GM21723 (cell line): ENCODE data around the gene MYT1.

Source experiments
- ATAC-seq: cut with Tn5 transposase; IDR thresholded peaks from one replicate; pipeline ENCODE4 v1.9.1; 2021; ENCODE audit warnings: mild to moderate bottlenecking, moderate library complexity; ENCODE audit not compliant: unreplicated experiment

The MYT1 gene

DNA sequence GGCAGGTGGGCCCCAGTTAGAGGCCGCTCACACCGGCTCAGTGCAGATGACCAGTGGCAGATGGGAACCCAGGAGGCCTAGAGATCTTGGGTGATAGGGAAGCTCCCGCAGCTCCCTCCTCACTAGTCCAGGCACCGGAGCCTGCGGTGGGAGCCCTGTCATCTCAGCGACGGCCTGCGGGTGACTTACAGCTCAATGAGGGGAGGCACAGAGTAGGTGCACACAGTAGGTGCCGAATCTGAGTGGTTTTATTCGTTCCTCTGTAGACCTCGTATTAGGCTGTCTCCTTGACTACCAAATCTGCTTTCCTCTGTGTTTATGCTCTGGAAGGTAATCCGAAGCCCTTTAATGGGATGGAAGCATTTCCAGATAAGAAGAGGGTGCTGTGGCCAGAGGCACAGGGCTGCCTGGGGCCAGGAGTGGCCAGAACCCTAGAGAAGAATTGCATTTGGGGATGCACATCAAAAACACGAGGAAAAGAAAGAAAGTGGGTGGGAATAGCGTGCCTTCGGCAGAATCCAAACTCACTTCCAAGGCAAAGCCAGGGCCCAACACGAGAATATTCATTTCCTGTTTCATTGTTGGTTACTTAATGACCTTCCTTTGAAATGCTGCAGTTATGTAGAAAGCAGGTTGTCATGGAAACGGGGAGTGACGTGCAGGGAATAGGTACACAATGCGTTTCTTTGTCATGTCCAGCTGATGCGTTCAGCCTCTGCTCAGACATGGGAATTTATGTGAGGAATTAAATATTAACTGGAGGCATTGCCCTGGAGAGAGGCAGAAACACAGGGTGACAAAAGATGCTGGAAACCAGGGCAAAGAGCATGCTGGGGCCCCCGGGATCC is 24.7 kb downstream of the MYT1 start:
- ATAC-seq = no peak

- ATAC-seq = no peak
Measured at GRCh38 chr20:64189530-64189966, 25.3 kb downstream of the MYT1 start.

DNA sequence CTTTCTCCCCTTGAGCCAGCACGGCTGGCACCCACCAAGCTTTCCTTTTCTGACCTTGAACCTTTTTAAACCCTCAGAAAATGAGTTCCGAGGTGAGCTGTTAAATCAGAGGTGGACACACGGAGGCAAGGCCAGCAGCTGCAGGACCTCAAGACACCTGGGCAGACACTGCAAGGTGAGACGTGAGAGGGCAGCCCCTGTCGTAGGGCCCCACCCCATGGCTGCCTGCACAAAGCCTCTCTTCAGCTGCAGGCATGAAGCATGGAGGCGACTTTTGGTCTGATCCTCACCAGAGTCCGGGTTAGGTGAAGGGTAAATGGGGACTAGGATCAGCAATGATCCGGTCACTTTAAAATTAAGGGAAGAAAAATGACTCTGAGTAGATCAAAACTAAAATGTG is 25.7 kb downstream of the MYT1 start:
- no peak for ATAC-seq

- no peak for ATAC-seq
Measured at GRCh38 chr20:64191002-64191401, 26.8 kb downstream of the MYT1 start.

GRCh38 chr20:64192406-64192805 is 28.2 kb downstream of the MYT1 start:
- ATAC-seq = no peak

GRCh38 chr20:64193058-64193457 is 28.8 kb downstream of the MYT1 start:
- no peak for ATAC-seq

DNA sequence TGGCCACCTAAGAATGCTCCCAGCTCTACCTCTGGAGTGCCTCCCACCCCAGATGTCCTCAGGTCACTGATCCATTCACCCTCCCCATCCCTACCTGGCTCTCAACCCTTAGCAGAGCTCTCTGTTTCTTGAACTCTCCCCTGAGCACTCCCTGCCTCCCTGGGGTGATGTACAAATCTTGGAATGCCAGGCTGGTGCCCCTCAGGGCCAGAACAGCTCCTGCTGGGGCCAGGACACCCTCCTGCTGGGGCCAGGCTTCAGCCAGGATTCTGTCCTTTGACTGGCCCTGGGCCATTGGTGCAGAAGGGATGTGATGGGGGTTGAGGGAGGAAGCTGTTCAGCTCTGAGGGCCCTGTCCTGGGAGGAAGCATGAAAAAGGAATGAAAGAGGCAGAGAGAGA is 30.0 kb downstream of the MYT1 start:
- no peak for ATAC-seq

- ATAC-seq = no peak
Measured at GRCh38 chr20:64196309-64196708, 32.1 kb downstream of the MYT1 start.

GRCh38 chr20:64196847-64197306 is 32.6 kb downstream of the MYT1 start:
- ATAC-seq = no peak

GRCh38 chr20:64198347-64198746 is 34.1 kb downstream of the MYT1 start:
- no peak for ATAC-seq

DNA sequence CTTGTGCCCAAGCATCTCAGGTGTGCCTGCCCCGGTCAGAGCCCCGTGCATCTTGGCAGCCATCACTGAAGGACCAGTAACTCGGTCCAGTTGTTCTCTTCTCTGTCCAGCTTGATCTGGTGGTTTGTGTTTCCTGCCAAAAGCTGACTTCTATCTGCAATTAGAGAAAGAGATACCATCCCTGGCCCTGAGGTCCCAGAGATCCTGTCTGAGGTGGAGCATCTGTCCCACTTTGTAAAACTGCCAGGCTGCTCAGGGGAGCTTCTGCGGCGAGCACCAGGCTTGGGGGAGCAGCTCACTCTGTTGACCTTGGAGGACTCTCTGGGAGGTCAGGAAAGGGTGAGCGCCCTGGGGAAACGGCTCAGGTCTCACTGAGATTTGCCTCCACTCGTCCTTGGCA is 35.1 kb downstream of the MYT1 start:
- no peak for ATAC-seq

DNA sequence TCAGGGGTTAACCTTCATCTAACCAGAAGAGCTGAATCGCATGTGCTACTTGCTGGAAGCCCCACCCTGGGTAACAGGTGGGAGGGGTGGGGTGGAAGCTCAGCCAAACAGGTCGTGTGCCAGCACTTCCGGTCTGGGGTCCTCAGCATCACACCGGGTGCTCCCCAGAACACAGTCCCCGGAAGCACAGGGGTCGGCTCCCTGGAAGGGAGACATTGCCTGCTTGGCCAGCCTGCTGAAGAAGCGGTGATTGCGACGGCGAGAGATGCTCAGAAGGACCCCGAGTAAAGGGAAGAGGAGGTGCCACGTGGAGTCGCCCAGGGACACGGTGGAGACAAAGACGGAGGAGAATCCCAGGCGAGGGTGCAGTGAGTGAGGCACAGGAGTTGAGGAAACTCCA is 36.5 kb downstream of the MYT1 start:
- no peak for ATAC-seq

DNA sequence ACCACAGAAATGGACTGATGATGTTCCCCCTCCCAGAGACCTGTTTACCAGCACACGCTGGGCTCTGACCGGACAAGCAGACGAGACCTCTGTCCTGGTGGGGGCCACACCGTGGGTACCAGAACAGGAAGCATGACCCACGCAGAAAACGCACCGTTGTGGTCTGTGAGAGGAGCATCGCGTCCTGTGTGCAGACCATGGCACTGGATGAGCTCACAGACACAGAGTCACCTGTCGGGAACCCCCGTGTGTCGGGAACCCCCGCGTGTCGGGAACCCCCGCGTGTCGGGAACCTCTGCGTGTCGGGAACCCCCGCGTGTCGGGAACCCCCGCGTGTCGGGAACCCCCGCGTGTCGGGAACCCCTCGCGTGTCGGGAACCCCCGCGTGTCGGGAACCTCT is 37.4 kb downstream of the MYT1 start:
- no peak for ATAC-seq

DNA sequence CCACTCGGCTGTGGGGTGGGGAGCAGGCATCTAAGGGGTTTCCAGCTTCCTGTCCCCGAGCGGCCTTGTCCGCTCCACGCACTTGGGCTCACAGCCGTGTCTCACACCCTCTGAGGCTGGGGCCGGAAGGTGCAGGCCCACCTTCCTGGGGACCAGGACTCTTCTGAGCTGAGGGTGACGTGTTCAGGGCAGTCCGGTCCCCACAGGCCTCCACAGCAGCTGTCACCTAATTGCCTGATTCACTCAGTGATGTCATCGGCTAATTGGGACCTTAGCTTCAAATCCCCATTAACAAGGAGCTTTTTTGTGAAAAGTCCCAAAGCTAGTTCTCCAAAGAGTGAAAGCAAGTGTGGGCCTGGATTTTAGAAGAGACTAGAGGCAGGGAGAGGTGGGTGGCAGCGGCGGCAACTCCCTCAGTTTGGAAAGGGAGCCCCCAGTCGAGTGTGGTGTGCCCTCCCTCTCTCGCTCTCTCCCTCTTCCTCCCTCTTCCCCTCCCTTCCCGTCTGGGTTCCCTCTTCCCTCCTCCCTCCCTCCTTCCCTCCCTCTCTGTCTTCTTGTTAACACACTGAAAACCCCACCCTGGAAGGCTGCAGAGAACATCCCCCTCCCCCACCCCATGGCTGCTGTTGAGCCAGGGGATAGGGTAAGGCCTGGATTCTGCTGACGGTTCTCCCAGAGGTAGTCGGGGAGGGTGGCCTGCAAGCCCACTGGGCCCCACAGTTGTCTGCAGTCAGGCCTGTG is 39.0 kb downstream of the MYT1 start:
- no peak for ATAC-seq

GRCh38 chr20:64205611-64206026 is 41.4 kb downstream of the MYT1 start:
- no peak for ATAC-seq

DNA sequence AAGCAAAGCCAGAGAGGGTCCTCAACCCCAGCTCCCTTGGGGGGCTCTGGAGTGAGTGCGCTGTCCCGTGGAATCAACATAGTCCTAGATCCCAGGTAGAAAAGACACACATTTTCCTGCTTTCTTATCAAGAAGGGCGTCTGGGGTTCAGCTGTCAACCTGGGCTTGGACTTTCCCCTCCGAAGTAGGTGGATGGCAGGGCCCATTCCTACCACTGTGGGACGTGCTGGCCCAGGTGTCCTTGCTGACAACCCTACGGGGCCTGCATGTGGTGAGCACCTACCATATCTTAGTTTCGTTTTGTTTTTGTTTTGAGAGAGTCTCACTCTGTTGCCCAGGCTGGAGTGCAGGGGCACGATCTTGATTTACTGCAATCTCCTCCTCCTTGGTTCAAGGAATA is 42.4 kb downstream of the MYT1 start:
- no peak for ATAC-seq

DNA sequence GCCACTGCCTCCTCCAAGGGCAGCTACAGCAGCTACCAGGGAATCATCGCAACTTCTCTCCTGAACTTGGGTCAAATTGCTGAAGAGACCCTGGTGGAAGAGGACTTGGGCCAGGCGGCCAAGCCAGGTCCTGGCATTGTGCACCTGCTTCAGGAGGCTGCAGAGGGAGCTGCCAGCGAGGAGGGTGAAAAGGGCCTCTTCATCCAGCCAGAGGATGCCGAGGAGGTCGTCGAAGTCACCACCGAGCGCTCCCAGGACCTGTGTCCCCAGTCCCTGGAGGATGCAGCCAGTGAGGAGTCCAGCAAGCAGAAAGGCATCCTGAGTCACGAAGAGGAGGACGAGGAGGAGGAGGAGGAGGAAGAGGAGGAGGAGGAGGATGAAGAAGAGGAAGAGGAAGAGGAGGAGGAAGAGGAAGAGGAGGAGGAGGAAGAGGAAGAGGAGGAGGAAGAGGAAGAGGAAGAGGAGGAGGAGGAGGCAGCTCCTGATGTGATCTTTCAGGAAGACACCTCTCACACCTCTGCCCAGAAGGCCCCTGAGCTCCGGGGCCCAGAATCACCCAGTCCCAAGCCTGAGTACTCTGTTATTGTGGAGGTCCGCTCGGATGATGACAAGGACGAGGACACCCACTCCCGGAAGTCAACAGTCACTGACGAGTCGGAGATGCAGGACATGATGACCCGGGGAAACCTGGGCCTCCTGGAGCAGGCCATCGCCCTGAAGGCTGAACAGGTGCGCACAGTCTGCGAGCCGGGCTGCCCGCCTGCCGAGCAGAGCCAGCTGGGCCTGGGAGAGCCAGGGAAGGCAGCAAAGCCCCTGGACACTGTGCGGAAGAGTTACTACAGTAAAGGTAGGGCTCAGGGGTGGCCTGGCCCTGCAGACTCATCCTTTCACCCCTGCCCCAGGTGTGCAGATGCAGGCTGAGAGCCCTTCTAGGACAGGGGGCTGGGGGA is 43.7 kb downstream of the MYT1 start:
- ATAC-seq = no peak

DNA sequence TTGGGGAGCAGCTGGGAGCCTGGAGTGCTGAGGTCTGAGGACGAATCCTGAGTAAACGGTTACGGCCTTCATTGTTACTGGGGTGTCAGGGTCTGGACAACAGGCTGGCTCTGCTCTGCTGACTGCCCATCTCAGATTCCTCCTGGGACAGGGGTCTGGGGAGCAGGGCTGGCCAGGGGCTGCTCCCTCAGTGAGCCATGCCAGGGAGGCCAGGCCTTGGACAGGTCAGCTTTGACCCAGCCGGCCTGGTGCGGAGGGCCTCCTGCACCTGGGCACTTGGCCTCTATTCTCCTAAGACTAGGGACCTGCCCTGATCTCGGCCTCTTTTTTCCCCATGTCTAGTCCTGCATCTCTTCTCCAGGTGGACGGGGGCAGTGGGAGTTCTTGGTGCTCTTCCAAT is 44.9 kb downstream of the MYT1 start:
- no peak for ATAC-seq

DNA sequence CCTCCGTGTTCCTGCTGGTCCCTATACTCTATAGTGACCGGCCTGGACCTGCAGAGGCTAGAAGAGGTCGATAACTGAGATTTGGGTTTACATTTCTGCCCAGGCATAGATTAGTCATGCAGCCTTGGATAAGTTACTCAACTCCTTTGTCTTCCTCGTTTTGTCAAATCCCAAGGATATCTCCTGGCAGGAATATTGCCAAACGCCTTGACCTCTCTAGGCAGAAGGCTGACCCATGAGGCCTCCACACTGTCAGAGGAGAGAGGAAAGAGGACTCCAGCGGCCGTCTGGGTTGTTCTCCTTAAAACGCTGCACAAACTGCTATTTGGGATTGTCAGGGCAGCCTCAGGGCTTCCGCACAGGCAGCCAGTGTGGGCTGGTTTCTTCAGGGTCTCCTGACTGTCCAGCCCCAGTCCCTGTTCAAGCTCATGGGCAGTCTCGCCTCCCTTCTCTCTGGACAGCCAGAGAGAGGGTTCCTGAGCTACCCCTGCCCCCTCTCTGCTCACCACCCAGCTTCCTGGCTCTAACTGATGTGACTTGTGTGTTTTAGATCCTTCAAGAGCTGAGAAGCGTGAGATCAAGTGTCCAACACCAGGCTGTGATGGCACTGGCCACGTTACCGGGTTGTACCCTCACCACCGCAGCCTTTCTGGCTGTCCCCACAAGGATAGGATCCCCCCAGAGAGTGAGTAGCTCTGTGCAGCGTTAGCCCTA is 46.6 kb downstream of the MYT1 start:
- no peak for ATAC-seq

DNA sequence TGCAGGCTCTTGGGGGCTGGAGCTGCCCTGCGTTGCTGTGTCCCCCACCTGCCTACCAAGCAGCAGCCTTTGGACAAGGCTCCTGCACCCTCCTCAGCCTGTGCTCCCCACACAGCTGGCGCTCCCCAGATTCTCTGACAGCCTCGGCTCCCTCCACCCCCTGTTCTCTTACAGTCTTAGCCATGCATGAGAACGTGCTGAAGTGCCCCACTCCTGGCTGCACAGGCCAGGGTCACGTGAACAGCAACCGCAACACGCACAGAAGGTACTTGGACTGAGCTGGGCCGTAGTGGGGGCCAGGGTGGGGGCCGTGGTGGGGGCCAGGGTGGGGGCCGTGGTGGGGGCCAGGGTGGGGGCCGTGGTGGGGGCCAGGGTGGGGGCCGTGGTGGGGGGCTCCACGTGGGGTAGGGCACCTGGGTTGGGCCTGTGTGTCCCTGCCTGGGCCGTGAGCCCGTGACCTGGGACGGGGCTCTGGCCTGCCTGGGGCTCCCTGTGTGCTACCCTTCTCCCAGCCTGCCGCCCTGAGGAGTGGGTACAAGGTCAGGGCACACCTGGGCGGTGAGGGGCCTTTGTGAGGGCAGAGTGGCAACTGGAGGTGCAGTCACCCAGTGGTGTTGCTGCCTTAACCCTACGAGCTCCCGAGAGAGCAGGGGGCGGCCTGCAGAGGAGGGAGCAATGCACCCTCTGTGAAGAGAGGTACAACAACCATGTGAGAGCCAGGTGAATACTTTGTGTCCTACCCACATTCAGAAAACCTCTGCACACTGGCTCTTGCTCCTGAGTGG is 47.8 kb downstream of the MYT1 start:
- ATAC-seq = no peak
